CD14-positive monocyte (primary cell): Measurements from ENCODE around the gene PPP1R2. TPM values are rescaled to one million over a fixed set of nuclear protein-coding genes. Genes with fewer than 3 reads are reported as not detected.

ENCODE experiments used
- DNase-seq, 3 donors: peaks; one replicate each; pipeline ENCODE4 v3.0.0-alpha.2; 2011 to 2022
- H2AFZ ChIP-seq: 2 replicates; pipeline ENCODE4 v1.6.0; 2012; ENCODE audit warnings: mild to moderate bottlenecking, low read depth, low read length, inconsistent platforms; ENCODE audit not compliant: insufficient read depth, poor library complexity, severe bottlenecking
- H3K27ac ChIP-seq, 2 donors: 1 replicate in 1 of 2; 2 replicates in 1 of 2; pipeline ENCODE4 v1.5.1; 2012 to 2013; ENCODE audit warnings: low read length in 2 of 2, control low read depth in 1 of 2, inconsistent platforms in 1 of 2, low read depth in 1 of 2, mild to moderate bottlenecking in 1 of 2
- H3K27me3 ChIP-seq, 2 donors: one replicate each; pipeline versions ENCODE4 v1.6.0 to v1.6.1; 2011 to 2013; ENCODE audit warnings: low read length in 2 of 2; ENCODE audit not compliant: control insufficient read depth in 2 of 2, insufficient read depth in 2 of 2
- H3K36me3 ChIP-seq, 2 donors: replicated peaks in 1 of 2; 1 replicate in 1 of 2; 2 replicates in 1 of 2; pipeline versions ENCODE4 v1.5.1 to v1.6.1; 2012 to 2013; ENCODE audit warnings: low read length in 2 of 2, control low read depth in 1 of 2, inconsistent platforms in 1 of 2, mild to moderate bottlenecking in 1 of 2; ENCODE audit not compliant: insufficient read depth in 2 of 2, control insufficient read depth in 1 of 2
- H3K4me1 ChIP-seq, 2 donors: 1 replicate in 1 of 2; 2 replicates in 1 of 2; pipeline versions ENCODE4 v1.5.1 to v1.6.1; 2012 to 2013; ENCODE audit warnings: low read length in 2 of 2, control low read depth in 1 of 2, inconsistent platforms in 1 of 2, mild to moderate bottlenecking in 1 of 2, moderate library complexity in 1 of 2; ENCODE audit not compliant: insufficient read depth in 2 of 2, control insufficient read depth in 1 of 2
- H3K4me2 ChIP-seq: replicated peaks from 2 replicates; pipeline ENCODE3; 2012; ENCODE audit warnings: low read length, moderate library complexity, mild to moderate bottlenecking; ENCODE audit not compliant: poor library complexity, severe bottlenecking; ENCODE audit errors: extremely low read depth
- H3K4me3 ChIP-seq, 3 experiments: fragments of 200-600 bp in 1 of 3; sonication (generic) in 1 of 3; replicated peaks in 1 of 3; 1 replicate in 2 of 3; 2 replicates in 1 of 3; pipeline ENCODE4 v1.5.1; 2011 to 2013; ENCODE audit warnings: low read length in 3 of 3, mild to moderate bottlenecking in 3 of 3, control low read depth in 2 of 3, low read depth in 2 of 3, inconsistent platforms in 1 of 3, moderate library complexity in 1 of 3
- H3K79me2 ChIP-seq: 2 replicates; pipeline ENCODE4 v1.6.0; 2012; ENCODE audit warnings: mild to moderate bottlenecking, control low read depth, inconsistent platforms, low read length, moderate library complexity; ENCODE audit not compliant: insufficient read depth
- H3K9ac ChIP-seq: 2 replicates; pipeline ENCODE4 v1.6.0; 2017; ENCODE audit warnings: low read length, mild to moderate bottlenecking; ENCODE audit not compliant: insufficient read depth, poor library complexity, severe bottlenecking
- H3K9me3 ChIP-seq, 2 donors: replicated peaks in 1 of 2; 1 replicate in 1 of 2; 2 replicates in 1 of 2; pipeline versions ENCODE4 v1.5.1 to v1.6.1; 2012 to 2013; ENCODE audit warnings: low read length in 2 of 2, control low read depth in 1 of 2; ENCODE audit not compliant: control insufficient read depth in 1 of 2, insufficient read depth in 1 of 2
- H4K20me1 ChIP-seq: 2 replicates; pipeline ENCODE4 v1.6.0; 2012; ENCODE audit warnings: mild to moderate bottlenecking, low read length, control low read depth, moderate library complexity; ENCODE audit not compliant: insufficient read depth
- H3K27ac Mint-ChIP-seq, 7 donors: one replicate each; pipeline ENCODE4 v1.8.0; 2020; ENCODE audit warnings: mild to moderate bottlenecking in 7 of 7, mixed read lengths in 7 of 7, moderate library complexity in 6 of 7, inconsistent platforms in 2 of 7
- H3K27me3 Mint-ChIP-seq, 3 donors: one replicate each; pipeline ENCODE4 v1.8.0; 2021 to 2022; ENCODE audit warnings: low read depth in 3 of 3, mild to moderate bottlenecking in 3 of 3, mixed read lengths in 3 of 3, moderate library complexity in 3 of 3, inconsistent platforms in 1 of 3
- H3K36me3 Mint-ChIP-seq, 2 donors: one replicate each; pipeline ENCODE4 v1.8.0; 2020; ENCODE audit warnings: mixed read lengths in 2 of 2, inconsistent platforms in 1 of 2, mild to moderate bottlenecking in 1 of 2
- H3K4me1 Mint-ChIP-seq: one replicate; pipeline ENCODE4 v1.8.0; 2020; ENCODE audit warnings: mild to moderate bottlenecking, mixed read lengths
- H3K4me3 Mint-ChIP-seq, 2 donors: one replicate each; pipeline ENCODE4 v1.8.0; 2020; ENCODE audit warnings: mild to moderate bottlenecking in 2 of 2, mixed read lengths in 2 of 2, moderate library complexity in 1 of 2
- H3K9me3 Mint-ChIP-seq, 7 donors: one replicate each; pipeline ENCODE4 v1.8.0; 2020 to 2022; ENCODE audit warnings: mixed read lengths in 7 of 7, mild to moderate bottlenecking in 6 of 7, moderate library complexity in 6 of 7, inconsistent platforms in 2 of 7
- CTCF ChIP-seq: fragments of 200-600 bp; IDR thresholded peaks from one replicate; pipeline ENCODE4 v1.8.0; 2022; ENCODE audit warnings: antibody characterized with exemption, mild to moderate bottlenecking
- WGBS: methylation state at CpG from one replicate; pipeline ENCODE4 v1.1.5; 2013; ENCODE audit warnings: missing lambda C conversion rate; ENCODE audit not compliant: insufficient coverage; 5-methylcytosine and 5-hydroxymethylcytosine counted together
- intact Hi-C, 2 donors: fragments of 100-400 bp; cut with micrococcal nuclease; formaldehyde crosslinking; loops; one replicate each; pipeline versions ENCODE4 v1.15.0 to v1.15.1; 2023
- polyA plus RNA-seq, 3 donors: library from polyadenylated mRNA; depleted of rRNA in 1 of 3; unstranded in 2 of 3; stranded (reverse) in 1 of 3; fragments of 300-500 nt in 2 of 3; fragments of >200 nt in 1 of 3; fragmentation: Illumina TruSeq in 2 of 3; gene quantifications; 1 replicate in 2 of 3; 2 replicates in 1 of 3; pipeline ENCODE4 v1.2.3, GENCODE V29; 2012 to 2021

Gene PPP1R2
- polyA plus RNA-seq, 3 donors: 21.0 to 121 (median 118) TPM

GRCh38 chr3:195468841-195469240 is 74.3 kb downstream of the PPP1R2 start:
- Histone ChIP-seq H3K27me3 (no peaks in the 10 kb centered on the region), H3K4me2 (no peak overlapping the region), H3K4me3 (no peak overlapping the region), H3K27ac (no peak overlapping the region), H3K79me2 (no peaks in the 10 kb centered on the region), H3K9ac (no peak overlapping the region), H3K36me3 (no peaks in the 10 kb centered on the region), H3K4me1 (no peaks in the 10 kb centered on the region), H3K9me3 (peaks cover 4 to 6% of the 10 kb centered on the region in 2 donors), H2AFZ (no peak overlapping the region), H4K20me1 (no peaks in the 10 kb centered on the region)
- H3K27me3 Mint-ChIP-seq: peaks cover 0 to 1% (median 0%) of the 10 kb centered on the region in 3 donors
- H3K4me3 Mint-ChIP-seq: no peak overlapping the region
- TF ChIP-seq CTCF: no peak
- intact Hi-C loops: no loop called here
- WGBS: 100% methylated on average over 1 of the region's 4 CpGs
- peaks cover 2 to 19% (median 10%) of the 10 kb centered on the region in 7 donors for H3K9me3 Mint-ChIP-seq
- no peak overlapping the region for H3K27ac Mint-ChIP-seq
- no peaks in the 10 kb centered on the region for H3K4me1 Mint-ChIP-seq
- DNase-seq: no peak
- H3K36me3 Mint-ChIP-seq: no peaks in the 10 kb centered on the region

GRCh38 chr3:195468391-195468776 is 74.7 kb downstream of the PPP1R2 start:
- DNase-seq: no peak
- H3K36me3 Mint-ChIP-seq: no peaks in the 10 kb centered on the region

More at GRCh38 chr3:195468391-195468776, 74.7 kb downstream of the PPP1R2 start:
- Histone ChIP-seq H3K9me3 (peaks cover 4 to 6% of the 10 kb centered on the region in 2 donors), H2AFZ (no peak overlapping the region), H3K9ac (no peak overlapping the region), H3K27ac (no peak overlapping the region), H3K4me3 (no peak overlapping the region), H3K4me2 (no peak overlapping the region), H3K36me3 (no peaks in the 10 kb centered on the region), H4K20me1 (no peaks in the 10 kb centered on the region), H3K79me2 (no peaks in the 10 kb centered on the region), H3K27me3 (no peaks in the 10 kb centered on the region), H3K4me1 (no peaks in the 10 kb centered on the region)
- H3K9me3 Mint-ChIP-seq: peaks cover 2 to 17% (median 10%) of the 10 kb centered on the region in 7 donors
- intact Hi-C loops: no loop called here
- H3K4me3 Mint-ChIP-seq: no peak overlapping the region
- WGBS: no CpG with 5 or more reads among the region's 4 CpGs
- H3K27me3 Mint-ChIP-seq: peaks cover 0 to 1% (median 0%) of the 10 kb centered on the region in 3 donors
- H3K27ac Mint-ChIP-seq: no peak overlapping the region
- no peaks in the 10 kb centered on the region for H3K4me1 Mint-ChIP-seq
- no peak for TF ChIP-seq CTCF
